Fibroblast of lung (primary cell): ENCODE data around the gene CHCHD5.

Experiments used
- CTCF ChIP-seq, 2 donors: IDR thresholded peaks in 1 of 2; conservative IDR thresholded peaks in 1 of 2; 1 replicate in 1 of 2; 2 replicates in 1 of 2; pipeline ENCODE4 v1.5.1; 2011 to 2012; ENCODE audit warnings: low read length in 2 of 2, control low read depth in 1 of 2, inconsistent platforms in 1 of 2, low read depth in 1 of 2, mild to moderate bottlenecking in 1 of 2
- EZH2 ChIP-seq: IDR thresholded peaks from 2 replicates; pipeline ENCODE4 v1.5.1; 2012; ENCODE audit warnings: low read length, control low read depth, mild to moderate bottlenecking; ENCODE audit errors: missing control alignments

GRCh38 chr2:112626604-112627059 lies 42.2 kb downstream of the CHCHD5 start:
- TF ChIP-seq CTCF (conservative IDR thresholded peaks at IDR 0.05 in 1 of 2, IDR thresholded peaks at IDR 0.05 in 1 of 2; ENCODE audit: low read depth in 1 of 2, low read length in 2 of 2) (peak; percentile 89), EZH2 (no peak)
